ENCODE measurements around the gene FNDC1.

The FNDC1 gene

DNA sequence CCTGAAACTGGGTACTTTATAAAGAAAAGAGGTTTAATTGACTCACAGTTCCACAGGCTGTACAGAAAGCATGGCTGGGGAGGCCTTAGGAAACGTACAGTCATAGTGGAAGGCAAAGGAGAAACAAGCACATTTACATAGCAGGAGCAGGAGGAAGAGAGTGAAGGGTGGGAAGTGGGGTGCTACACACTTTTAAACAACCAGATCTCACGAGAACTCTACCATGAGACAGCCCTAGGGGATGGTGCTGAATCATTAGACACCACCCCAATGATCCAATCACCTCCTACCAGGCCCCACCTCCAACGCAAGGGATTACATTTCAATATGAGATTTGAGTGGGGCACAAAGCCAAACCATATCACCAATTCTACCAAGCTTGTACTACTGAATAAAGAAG, 7.4 kb upstream of the FNDC1 start:
- DNase-seq (ENCODE audit: low read depth in 2 of 2), result no peak

DNA sequence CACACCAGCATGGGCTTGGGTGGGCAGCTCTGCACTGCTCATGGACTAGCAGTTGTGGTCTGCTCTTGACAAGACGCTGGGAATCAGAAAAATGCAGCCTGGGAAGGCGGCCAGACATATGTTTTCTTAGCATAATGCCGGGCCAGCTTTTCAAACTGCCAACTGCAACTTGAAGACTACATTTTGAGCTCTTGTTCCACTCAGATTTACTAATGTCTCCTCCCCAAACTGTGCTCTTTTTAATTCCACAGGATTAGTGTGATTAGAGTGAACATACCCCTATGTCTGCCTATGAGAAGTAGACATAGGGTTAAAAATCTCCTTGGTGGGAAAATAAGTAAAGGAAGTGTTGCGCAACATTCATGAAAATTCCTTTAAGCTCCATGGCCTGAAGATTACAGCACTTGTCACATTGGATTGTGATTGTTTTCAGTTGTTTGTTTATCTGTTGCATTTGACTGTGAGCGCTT, 5.3 kb upstream of the FNDC1 start:
- no peak for DNase-seq (ENCODE audit: low read depth in 2 of 2)

DNA sequence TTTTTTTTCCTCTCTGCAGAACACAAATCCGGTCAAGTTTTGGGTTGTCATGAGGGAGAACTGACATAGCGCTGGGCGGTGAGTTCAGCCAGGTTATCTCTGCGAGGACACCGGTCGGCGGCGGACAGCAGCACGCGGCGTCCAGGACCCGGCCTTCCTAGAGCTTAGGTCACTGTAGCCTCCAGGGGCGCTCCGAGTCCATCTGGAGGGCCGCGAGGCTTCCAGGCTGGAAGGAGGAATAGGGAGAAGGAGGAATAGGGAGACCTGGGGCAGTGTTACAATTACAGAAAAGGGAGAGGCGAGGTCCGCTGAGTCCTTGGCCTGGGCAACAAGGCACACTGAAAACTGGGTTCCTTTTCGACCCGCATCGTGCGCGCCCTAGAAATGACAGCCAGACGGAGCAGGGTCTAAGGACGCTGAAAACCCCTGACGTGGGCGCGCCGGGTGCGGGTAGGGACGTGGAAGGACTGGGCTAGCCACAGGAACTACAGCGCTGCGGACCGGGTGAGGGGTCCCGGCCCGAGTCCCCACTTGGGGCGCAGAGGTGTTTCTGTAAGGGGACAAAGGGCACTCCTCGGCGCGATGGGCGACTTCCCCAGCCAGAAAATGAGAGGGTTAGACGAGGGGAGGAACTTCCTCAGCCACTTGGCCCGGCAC, 536 bp upstream of the FNDC1 start:
- DNase-seq (ENCODE audit: low read depth in 2 of 2), result no peak

DNA sequence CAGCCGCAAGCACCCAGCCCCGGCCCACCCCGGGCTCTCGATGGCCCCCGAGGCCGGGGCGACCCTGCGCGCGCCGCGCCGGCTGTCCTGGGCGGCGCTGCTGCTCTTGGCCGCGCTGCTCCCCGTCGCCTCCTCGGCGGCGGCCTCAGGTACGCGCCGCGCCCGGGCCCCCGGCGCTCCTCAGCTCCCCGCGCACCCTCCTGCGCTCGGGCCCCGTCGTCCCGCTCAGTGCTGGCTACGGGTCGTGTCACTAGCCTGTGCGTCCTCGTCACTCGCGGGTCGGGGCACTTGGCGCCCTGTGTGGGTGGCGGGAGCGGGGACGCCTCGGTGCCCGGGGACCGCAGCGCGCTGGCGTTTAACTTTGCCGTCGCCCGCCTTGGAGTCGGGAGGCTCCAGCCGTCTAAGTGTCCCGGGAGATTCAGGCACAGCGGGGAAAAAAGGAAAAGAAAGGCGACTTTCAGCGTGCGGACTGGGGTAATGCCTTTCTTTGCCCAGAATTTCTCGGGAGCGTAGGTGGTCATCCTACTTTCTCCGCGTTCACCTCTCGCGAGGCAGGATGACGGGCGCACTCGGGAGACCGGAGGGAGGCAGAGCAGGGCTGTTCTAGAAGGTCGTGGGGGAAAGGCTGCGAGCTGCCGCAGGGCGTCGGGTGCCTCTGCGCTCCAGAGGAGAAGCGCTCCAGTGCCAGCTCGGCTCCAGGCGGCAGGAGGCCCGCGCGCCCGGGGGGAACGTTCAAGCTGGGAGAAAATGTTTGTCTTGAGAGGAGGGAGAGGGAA, 545 bp downstream of the FNDC1 start:
- DNase-seq (ENCODE audit: low read depth in 2 of 2), result peak; percentile 14 to 17

DNA sequence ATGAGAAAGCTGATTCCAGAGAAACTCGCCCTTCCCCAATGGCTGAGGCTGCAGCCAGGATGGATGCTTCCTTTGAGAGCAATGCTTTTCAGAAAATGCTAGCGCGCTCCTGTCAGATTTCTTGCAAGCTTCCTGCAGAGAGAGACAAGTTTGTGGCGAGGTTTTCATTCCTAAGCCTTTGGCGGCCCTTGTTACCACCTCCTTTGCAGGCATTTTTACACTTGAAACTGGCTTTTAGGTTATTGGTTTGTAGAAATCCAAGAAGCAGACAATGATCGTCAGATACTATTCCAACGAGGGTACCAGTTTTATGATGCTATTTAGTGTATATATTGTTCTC, 1.1 kb downstream of the FNDC1 start:
- DNase-seq (ENCODE audit: low read depth in 2 of 2), result no peak

DNA sequence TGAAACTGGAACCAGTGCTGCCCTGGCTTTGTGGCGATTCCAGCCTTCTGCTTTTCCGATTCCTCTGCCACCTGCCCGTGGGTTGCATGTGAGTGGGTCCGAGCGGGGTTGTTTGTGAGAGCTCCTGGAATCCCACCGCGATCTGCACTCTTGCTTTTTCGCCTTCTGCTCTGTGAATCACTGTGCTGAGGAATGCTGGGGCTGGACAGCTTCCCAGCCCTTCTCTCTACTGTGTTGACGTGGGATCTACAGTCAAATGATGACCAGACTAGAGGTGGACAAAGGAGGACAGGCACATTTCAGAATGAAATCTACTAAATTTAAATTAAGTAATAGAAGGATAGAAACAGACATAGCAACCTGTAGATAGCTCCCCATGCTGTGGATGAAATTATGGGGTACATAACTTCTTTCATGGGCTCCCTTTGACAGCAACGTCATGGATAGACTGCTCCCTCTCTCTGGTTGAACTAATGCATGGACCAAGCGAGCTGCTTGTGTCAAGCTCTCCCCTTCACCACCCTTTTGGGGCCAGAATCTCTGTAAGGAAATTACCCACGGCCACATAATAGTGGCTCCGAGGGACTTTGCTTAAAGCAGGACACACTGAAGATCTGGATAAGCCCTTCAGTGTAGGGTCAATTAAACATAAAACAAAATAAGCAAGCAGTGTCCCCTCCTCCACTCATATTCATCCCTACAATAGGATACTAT, 2.0 kb downstream of the FNDC1 start:
- no peak for DNase-seq (ENCODE audit: low read depth in 2 of 2)

DNA sequence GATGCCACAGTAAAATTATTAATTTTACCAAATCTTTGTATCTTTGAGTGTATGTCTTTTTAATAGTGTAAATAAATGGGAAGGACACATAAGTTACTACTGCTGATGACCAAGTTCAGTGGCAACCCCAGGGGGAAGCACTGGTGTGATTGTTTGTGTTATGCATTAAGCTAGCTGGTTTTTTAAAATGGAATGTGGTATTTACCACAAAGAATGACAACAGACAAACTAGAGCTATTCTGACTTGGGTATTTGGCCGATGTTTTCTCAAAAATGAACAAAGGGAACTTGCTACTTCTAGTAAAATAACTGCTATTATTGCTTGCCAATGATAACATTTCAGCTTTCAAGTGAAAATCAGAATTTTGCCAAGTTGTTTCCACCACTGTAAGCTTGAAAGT, 2.9 kb downstream of the FNDC1 start:
- DNase-seq (ENCODE audit: low read depth in 2 of 2), result no peak

DNA sequence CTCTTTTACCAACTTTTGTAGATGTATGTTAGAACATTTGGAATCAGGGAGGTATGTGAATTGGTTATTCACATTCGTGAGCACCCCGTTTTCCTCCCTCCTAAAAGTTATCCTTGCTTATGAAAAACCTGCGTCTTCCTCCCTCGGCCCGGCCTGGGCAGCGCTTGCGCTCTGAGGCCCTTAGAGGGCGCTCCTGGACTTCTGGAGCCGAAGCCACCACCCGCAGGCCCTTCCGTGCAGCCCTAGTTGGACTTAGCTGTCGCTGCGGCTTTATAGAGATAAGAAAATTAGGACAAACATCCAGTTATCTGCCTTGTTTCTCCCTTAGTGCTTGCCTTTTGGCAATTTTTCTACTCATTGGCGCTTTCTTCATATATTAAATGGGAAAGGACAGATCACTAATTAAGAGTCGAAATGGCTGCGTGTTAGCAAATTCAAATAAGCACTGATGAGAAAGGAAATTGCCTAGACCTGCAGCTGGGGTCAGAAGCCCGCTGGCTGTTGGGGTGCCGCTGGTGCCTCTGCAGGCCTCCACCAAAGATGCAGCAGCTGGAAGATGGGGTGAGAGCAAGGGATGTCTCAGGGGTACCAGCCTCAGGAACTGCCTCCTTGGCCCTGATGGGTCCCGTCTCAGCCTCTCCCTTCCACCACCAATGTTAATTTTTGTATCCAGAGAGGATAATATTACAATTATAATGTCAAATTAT, 5.2 kb downstream of the FNDC1 start:
- DNase-seq (ENCODE audit: low read depth in 2 of 2), result peak; percentile 63 to 64

DNA sequence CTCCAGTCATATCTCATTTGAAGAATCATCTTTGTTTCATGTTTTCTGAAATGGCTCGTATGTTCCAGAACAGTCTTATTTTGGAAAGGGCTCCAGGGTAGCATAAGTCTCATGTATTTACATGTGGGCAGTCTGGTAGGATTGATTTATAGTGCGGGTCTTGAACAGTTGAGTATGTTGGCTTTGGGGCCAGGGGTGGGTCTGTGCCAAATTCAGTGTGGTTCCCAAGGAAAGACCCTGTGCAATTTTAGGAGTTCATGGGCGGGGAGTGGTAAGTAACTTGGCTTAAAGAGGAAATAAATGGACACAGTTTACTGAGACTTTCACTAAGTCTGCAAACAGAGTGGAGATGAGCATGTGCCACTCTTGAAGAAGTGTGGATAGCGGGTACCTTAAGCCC, 7.7 kb downstream of the FNDC1 start:
- DNase-seq (ENCODE audit: low read depth in 2 of 2), result no peak

DNA sequence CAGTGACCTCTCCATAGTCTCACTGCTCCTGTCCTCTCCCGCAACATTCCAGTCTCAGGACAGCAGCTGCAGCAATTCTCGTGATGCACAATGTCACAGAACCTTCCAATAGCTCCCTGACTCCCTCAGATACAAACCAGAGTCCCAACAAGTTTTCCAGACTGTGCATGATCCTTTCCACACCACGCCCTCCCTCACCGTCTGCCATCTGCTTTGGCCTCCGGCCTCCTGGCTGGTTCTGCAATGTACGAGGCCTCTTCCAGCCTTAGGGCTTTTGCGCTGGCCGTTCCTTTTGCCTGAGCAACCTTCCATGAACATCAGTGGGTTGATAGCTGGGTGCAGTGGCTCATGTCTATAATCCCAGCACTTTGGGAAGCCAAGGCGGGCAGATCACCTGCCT, 9.6 kb downstream of the FNDC1 start:
- no peak for DNase-seq (ENCODE audit: low read depth in 2 of 2)

DNA sequence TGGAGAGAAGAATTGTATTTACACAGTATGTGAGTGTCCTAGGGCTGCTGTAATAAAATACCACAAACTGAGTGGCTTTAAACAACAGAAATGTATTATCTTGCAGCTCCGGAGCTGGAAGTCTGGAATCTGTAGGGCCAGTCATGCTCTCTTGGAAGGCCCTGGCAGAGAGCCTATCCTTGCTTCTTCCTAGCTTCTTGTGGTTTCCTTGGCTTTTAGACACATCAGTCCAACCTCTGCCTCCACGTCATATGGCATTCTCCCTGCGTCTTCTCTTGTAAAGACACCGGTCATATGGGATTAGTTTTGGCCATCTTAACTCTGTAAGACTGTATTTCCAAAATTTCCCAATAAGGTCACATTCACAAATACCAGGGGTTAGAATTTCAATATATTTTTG, 10.8 kb downstream of the FNDC1 start:
- DNase-seq (ENCODE audit: low read depth in 2 of 2), result no peak

DNA sequence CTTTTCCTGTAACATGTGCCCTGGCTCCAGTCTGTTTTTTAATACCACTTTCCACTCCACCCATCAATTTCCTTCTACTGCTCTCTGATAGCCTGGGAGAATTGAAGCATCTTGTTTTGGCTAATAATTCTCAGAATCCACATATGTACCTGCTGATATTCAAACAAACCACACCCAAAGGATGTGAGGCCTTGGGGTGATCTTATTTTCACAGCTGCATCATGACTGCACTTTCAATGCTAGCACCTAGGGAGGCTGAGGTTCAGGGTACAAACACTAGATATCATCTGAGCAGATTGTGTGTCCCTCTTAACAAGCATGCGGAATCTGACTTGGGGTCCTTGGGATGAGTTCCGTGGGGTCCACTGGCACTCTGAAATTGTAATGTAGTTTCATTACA, 12.7 kb downstream of the FNDC1 start:
- DNase-seq (ENCODE audit: low read depth in 2 of 2), result no peak

DNA sequence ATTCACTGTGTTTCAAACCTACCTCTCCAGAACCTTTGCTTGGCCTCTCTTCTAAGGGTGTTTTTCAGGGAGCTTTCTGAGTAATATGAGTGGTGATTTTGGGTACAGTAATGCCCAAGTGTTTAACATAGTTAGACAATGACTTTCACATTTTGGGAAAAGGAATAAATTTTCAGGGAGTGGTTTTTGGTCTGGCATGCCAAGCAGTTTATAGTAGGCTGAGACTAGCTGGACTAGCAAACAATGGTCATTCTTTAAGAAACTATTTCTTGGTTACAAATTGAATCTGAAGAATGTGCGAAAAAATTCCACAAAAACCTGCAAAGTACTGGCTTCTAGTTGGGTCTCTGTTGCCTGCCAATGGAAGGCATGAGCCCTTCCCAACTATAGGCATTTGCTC, 15.4 kb downstream of the FNDC1 start:
- no peak for DNase-seq (ENCODE audit: low read depth in 2 of 2)

DNA sequence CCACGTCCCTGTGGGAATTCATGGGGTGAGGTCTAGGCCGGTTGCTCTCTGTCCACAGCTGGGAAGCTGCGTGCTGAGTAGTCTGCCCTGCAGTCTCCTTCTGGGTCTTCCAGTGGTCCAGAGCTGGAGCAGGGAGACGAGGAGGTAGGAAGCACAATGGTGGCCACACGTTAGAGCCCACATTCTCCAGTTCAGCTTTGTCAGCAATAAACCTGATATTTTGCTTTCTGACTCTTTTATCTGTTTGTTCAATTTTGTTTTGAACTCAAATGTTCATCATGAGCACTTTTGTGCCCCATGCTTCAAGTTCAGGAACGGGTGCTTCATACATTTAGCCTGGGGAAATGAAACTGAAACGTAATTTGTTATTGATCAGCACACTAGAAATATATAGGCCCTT, 21.3 kb downstream of the FNDC1 start:
- DNase-seq (ENCODE audit: low read depth in 2 of 2), result no peak

DNA sequence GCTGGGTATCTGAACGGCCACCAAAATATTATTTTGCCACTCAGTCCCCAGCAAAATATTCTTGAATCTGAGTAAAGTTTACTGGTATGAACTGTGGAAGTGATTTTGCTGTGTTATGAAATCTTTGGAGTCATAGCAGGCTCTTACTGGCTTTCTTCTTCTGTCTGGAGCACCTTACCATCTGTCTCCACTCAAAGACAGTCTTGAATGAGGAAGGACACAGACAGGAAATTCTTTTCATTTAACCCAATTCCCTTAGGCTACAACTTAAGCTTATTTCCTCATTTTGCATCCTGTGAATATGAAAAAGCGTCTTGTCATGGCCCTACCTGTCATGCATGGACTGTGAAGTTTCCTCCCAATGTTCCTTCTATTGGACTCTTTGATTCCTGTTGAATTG, 24.7 kb downstream of the FNDC1 start:
- DNase-seq (ENCODE audit: low read depth in 2 of 2), result no peak

DNA sequence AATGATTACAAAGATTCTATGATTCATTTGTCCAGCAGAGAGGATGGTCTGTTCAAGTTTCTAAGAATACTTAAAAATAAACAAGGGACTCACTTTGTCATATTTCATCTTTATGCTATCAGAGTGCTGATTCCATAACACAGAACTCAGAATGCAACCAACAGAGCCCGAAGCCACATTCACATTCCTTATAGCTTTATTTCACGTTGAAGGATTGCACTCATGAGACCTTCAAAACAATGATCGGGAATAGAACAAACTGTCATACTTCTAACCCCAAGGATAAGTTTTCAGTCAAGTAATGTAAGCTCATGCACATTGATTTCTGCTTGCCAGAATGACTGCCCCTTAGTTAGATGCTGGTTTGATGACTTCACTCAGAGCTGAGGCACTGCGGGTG, 25.2 kb downstream of the FNDC1 start:
- no peak for DNase-seq (ENCODE audit: low read depth in 2 of 2)

DNA sequence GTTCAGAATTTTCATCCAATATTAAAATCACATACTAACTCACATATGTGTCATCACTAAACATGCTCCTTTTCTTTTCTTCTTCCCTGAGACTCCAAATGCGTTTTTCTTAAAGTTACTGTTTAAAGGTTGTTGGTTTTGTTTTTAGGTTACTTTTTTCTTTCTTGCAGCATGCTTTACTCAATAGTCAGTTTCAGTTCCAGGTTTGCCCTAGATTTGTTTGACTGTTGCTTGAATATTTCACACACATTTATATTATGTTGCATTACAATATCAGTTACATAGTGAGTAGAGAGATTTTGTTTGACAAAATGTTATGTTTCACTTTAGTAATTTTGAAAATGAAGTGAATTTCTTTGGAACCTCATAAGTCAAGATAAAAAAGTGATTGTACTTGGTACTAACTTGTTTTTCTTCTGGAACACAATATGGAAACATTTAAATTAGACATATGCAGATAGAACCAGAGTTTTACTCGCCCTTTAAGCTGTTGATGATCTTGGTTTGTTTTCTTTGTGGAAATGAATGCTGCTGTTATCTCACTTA, 27.3 kb downstream of the FNDC1 start:
- no peak for DNase-seq (ENCODE audit: low read depth in 2 of 2)

DNA sequence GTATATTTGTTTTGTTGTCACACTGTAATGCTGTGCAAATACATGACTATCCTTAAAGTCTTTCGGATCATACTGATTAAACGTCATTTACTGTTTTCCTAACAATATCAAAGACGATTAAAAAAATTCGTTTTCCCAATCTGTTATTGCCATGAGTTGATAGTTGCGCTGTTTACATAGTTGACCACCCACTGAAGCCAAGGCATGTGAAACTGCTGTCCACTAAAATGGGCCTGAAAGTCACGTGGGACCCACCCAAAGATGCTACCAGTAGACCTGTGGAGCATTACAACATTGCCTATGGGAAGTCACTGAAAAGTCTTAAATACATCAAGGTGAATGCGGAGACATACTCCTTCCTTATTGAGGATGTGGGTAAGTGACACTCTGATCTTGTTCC, 28.1 kb downstream of the FNDC1 start:
- no peak for DNase-seq (ENCODE audit: low read depth in 2 of 2)

DNA sequence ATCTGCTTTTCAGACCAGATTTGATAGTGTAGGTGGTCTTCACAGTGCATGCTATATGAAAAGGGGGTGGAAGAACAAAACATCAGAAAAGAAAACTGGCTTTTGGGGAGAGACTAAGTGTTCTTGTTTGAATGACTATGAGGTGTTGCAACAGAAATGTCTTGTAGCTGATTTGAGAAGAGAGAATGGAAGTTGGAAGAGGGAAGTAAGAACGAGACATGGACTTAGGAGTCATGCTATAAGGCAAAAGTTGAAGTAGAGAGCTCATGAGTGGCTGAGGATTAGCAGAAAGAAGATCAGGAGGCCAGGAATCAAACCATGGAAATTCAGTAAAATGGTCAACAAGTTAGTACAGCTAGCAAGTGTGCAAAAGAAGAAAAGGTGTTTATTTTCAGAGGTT, 32.1 kb downstream of the FNDC1 start:
- DNase-seq (ENCODE audit: low read depth in 2 of 2), result no peak

DNA sequence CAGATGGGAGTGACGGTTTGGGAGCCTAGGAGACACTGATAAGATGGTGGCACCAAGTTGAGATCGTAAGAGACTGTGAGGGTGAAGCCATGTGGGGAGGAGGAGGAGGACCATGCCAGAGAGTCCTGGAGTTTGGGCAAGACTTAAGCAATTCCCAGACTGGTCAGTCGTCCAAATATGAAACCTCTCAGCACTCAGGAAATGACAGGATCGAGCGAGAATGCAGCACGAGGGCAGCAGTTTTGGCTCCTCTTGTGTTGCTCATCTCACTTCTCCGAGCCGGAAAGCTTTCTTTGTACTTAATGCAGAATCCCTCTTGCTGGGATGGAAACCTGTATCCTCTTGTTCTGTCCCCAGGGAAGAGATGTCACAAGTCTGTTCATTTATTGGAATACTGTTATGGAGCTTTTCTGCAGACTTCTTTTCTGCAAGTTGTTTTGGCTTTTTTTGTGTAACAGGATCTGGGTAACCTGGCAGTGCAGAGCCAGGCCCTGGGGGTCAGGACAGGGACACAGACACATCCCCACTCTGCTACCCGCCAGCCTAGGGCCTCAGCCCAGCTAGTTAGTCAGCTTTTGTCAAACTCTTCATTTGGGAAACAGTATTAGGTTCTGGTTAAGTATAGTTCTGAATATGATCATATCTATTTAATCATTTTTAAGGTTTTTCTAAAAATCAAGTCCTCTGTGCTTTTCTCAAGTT, 34.3 kb downstream of the FNDC1 start:
- DNase-seq (ENCODE audit: low read depth in 2 of 2), result no peak

DNA sequence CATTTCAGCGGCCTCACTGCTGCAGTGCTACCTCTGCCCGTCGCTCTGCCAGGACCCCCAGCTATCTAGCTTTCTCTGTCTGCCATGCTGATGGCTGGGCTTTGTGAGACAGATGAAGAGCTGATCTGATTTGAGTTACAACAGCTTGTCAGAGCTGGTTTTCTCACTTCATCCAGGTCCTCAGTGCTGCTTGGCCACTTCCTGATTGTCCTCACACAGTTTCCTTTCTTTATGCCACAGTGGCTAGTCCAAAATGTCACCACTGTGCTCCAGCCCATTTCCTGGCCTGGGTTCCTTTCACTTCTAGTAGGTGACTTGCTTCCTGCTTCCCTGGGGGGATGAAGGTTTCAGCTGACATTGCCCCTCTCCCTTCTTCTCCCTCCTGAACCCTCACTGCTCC, 35.4 kb downstream of the FNDC1 start:
- DNase-seq (ENCODE audit: low read depth in 2 of 2), result no peak

DNA sequence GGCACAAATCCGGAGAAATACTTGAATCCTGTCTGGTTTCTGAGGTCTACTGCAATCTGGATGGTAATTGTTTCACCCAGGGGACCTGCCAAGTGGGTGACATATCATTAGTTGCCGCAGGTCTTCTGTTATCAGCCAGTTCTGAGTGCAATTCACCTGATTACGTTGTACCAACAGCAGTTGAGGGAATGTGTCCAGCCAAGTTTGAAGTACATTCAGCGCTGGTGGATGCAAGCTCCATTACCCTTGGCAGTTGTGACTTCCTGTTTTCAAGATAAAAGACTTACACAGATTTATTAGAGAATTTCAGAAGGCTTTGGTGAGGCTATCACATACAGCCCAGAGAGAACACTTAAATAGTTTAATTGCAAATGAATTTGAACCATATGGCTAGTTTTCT, 42.8 kb downstream of the FNDC1 start:
- no peak for DNase-seq (ENCODE audit: low read depth in 2 of 2)
